AG08396 (cell line): ENCODE measurements around the gene XKR8.
A peak's percentile ranks its signal among the peaks of the same experiment; 100 is the strongest.
"Not testable (repeated sequence)": the region's sequence is repeated elsewhere in the genome, so short reads cannot be mapped to it uniquely, and the experiment has no call there.

Experiments used
- DNase-seq: peaks from one replicate; pipeline ENCODE4 v3.0.0; 2012; ENCODE audit warnings: low spot score, mixed read lengths

Gene XKR8

GRCh38 chr1:27992276-27992675, 32.5 kb downstream of the XKR8 start:
- no peak for DNase-seq

GRCh38 chr1:27993241-27993640, 33.5 kb downstream of the XKR8 start:
- DNase-seq: no peak

DNA sequence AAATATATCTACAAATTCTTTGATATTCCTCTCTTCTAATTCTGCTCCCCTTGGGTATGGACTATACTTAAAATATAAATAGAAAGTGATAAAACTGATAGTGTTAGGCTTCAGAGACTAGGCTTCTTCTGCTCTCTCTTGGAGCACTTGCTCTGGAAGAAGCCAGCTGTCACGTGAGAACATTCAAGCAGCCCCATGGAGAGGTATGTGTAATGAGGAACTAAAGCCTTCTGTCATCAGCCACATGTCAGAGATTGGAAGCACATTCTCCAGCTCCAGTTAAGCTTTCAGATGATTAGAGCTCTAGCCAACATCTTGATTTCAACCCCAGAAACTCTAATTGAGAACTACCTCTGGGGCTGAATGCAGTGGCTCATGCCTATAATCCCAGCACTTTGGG, 34.3 kb downstream of the XKR8 start:
- peak; percentile 11 for DNase-seq

DNA sequence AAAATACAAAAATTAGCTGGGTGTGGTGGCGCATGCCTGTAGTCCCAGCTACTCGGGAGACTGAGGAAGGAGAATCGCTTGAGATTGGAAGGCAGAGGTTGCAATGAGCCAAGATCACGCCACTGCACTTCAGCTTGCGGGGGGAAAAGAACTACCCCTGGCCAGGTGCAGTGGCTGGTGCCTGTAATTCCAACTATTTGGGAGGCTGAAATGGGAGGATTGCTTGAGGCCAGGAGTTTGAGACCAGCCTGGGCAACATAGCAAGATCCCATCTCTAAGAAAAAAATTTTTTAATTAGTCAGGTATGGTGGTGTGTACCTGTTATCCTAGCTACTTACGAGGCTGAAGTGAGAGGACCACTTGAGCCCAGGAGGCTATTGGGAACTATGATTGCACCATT, 34.8 kb downstream of the XKR8 start:
- DNase-seq: not testable (repeated sequence)

DNA sequence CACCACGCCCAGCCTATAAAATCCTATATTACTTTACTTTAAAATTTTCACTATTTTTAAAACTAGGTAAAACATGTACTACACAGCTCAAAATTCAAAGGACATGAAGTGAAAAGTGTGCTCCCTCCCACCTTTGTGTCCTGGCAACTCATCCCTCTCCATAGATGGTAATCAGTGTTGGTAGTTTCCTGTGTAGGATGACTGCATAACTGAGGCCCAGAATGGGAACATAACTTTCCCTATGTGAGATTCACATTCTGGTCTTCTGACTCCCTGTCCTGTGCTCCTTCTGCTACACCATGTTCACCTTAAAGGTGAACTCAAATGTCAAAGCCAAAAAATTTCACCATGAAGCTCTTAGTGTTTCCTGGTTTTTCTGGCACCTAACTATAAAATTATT, 39.3 kb downstream of the XKR8 start:
- DNase-seq: no peak

GRCh38 chr1:28002600-28002999, 42.8 kb downstream of the XKR8 start:
- DNase-seq: no peak

GRCh38 chr1:28003117-28003516, 43.3 kb downstream of the XKR8 start:
- not testable (repeated sequence) for DNase-seq

- DNase-seq: no peak
Measured at GRCh38 chr1:28010969-28011368, 51.2 kb downstream of the XKR8 start.
